Mucosa of stomach (tissue), 1 donor: ENCODE measurements around the gene IFT27.

Source experiments
- H3K27me3 ChIP-seq: one replicate; pipeline ENCODE4 v1.7.0; 2013; ENCODE audit warnings: mild to moderate bottlenecking, low read length; ENCODE audit not compliant: control insufficient read depth, insufficient read depth
- H3K36me3 ChIP-seq: one replicate; pipeline ENCODE4 v1.7.0; 2013; ENCODE audit warnings: low read length; ENCODE audit not compliant: control insufficient read depth, insufficient read depth
- H3K4me1 ChIP-seq: one replicate; pipeline ENCODE4 v1.7.0; 2013; ENCODE audit warnings: mild to moderate bottlenecking, low read length; ENCODE audit not compliant: control insufficient read depth, insufficient read depth
- H3K4me3 ChIP-seq: one replicate; pipeline ENCODE4 v1.7.0; 2013; ENCODE audit warnings: low read length
- H3K9ac ChIP-seq: one replicate; pipeline ENCODE4 v1.7.0; 2013; ENCODE audit warnings: mild to moderate bottlenecking, low read length, moderate library complexity
- H3K9me3 ChIP-seq: one replicate; pipeline ENCODE4 v1.7.0; 2013; ENCODE audit warnings: mild to moderate bottlenecking, low read length, moderate library complexity; ENCODE audit not compliant: control insufficient read depth
- donor health status: Pancreatic carcinoma.

Gene IFT27

GRCh38 chr22:36725366-36726006 is 50.4 kb downstream of the IFT27 start:
- Histone ChIP-seq H3K36me3 (no peaks in the 10 kb centered on the region), H3K27me3 (peaks cover 3% of the 10 kb centered on the region), H3K4me1 (no peaks in the 10 kb centered on the region), H3K9me3 (no peaks in the 10 kb centered on the region), H3K4me3 (no peak overlapping the region), H3K9ac (no peak overlapping the region)

GRCh38 chr22:36724836-36725235 is 51.1 kb downstream of the IFT27 start:
- no peaks in the 10 kb centered on the region for H3K4me1 ChIP-seq
- peaks cover 3% of the 10 kb centered on the region for H3K27me3 ChIP-seq
- no peaks in the 10 kb centered on the region for H3K36me3 ChIP-seq
- H3K9ac ChIP-seq = no peak overlapping the region
- no peaks in the 10 kb centered on the region for H3K9me3 ChIP-seq
- H3K4me3 ChIP-seq = no peak overlapping the region

- no peak overlapping the region for H3K4me3 ChIP-seq
- H3K9me3 ChIP-seq = no peaks in the 10 kb centered on the region
- peaks cover 3% of the 10 kb centered on the region for H3K27me3 ChIP-seq
- H3K9ac ChIP-seq = no peak overlapping the region
- H3K36me3 ChIP-seq = no peaks in the 10 kb centered on the region
- no peaks in the 10 kb centered on the region for H3K4me1 ChIP-seq
Measured at GRCh38 chr22:36722055-36722454, 53.9 kb downstream of the IFT27 start.

- Histone ChIP-seq H3K9ac (no peak overlapping the region), H3K27me3 (peaks cover 6% of the 10 kb centered on the region), H3K4me1 (no peaks in the 10 kb centered on the region), H3K36me3 (no peaks in the 10 kb centered on the region), H3K9me3 (no peaks in the 10 kb centered on the region), H3K4me3 (no peak overlapping the region)
Measured at GRCh38 chr22:36715647-36716046, 60.3 kb downstream of the IFT27 start.

- no peaks in the 10 kb centered on the region for H3K4me1 ChIP-seq
- H3K27me3 ChIP-seq = peaks cover 6% of the 10 kb centered on the region
- no peaks in the 10 kb centered on the region for H3K36me3 ChIP-seq
- H3K9me3 ChIP-seq = no peaks in the 10 kb centered on the region
- no peak overlapping the region for H3K9ac ChIP-seq
- H3K4me3 ChIP-seq = no peak overlapping the region
Measured at GRCh38 chr22:36714110-36714509, 61.8 kb downstream of the IFT27 start.

GRCh38 chr22:36713436-36713835 is 62.5 kb downstream of the IFT27 start:
- Histone ChIP-seq H3K27me3 (peaks cover 6% of the 10 kb centered on the region), H3K4me1 (no peaks in the 10 kb centered on the region), H3K9me3 (no peaks in the 10 kb centered on the region), H3K36me3 (no peaks in the 10 kb centered on the region), H3K9ac (no peak overlapping the region), H3K4me3 (no peak overlapping the region)
